ENCODE results near the gene LRRC59.

DNA sequence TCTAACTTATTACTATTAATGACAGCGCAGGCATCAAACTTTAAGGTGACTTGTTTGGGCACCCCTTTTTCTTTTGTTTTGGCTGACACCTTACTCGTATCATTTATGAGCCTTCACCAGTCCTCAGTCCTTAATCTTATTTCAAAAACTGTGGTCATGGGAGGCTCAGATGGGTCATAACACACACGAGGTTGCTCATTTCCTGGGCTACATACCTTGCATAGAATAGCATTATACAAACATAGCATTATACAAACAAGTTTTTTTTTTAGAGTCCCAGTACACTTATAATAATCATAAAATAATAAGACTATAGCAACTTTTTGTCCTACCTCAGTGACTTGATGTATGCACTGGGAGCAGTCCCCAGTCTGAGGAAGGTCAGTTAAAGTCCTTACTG, 17.5 kb upstream of the LRRC59 start:
- TF ChIP-seq, protein P1, sequence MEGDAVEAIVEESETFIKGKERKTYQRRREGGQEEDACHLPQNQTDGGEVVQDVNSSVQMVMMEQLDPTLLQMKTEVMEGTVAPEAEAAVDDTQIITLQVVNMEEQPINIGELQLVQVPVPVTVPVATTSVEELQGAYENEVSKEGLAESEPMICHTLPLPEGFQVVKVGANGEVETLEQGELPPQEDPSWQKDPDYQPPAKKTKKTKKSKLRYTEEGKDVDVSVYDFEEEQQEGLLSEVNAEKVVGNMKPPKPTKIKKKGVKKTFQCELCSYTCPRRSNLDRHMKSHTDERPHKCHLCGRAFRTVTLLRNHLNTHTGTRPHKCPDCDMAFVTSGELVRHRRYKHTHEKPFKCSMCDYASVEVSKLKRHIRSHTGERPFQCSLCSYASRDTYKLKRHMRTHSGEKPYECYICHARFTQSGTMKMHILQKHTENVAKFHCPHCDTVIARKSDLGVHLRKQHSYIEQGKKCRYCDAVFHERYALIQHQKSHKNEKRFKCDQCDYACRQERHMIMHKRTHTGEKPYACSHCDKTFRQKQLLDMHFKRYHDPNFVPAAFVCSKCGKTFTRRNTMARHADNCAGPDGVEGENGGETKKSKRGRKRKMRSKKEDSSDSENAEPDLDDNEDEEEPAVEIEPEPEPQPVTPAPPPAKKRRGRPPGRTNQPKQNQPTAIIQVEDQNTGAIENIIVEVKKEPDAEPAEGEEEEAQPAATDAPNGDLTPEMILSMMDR (IDR thresholded peaks at IDR 0.05) = no peak
- TF ChIP-seq POLR2A (IDR thresholded peaks at IDR 0.05) = no peak

All from lower leg skin (tissue), 3 donors.